ENCODE results near the gene ATG4C. TPM values are rescaled to one million over a fixed set of nuclear protein-coding genes. Genes with fewer than 3 reads are reported as not detected.

The ATG4C gene
- total RNA-seq, 1 experiment from 2014 or later: 6.5 TPM

DNA sequence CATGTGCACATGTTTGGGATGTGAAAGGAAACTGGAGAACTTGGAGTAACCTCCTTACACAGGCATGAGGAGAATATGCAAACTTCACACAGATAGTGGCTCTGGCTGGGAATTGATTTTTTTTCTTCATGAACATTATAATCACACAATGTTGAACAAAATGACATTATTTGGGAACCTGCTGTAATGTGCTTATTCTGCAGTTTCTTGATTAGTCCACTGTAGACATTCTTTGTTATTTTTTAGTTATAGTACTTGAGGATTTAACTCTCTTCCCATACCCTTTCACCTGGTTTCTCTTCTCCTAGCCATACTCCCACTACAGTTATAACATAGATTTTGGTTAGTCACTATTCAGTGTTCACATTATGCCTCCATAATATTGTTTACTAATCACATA lies 68.3 kb downstream of the ATG4C start:
- no peak overlapping the region for H3K4me3 Mint-ChIP-seq (ENCODE audit: unreplicated experiment)
- no peaks in the 10 kb centered on the region for H3K9me3 Mint-ChIP-seq (ENCODE audit: unreplicated experiment)
- no peak for DNase-seq (ENCODE audit: unreplicated experiment)
- no peaks in the 10 kb centered on the region for H3K36me3 Mint-ChIP-seq (ENCODE audit: insufficient read depth, unreplicated experiment)
- CTCF ChIA-PET: interaction anchor here (0.7 to 1.0 kb wide), 3 partner anchors 10 to 1394 kb away, joined by 3 to 7 read pairs (median 3); no protein-coding TSS in a partner anchor
- intact Hi-C loops (cut with micrococcal nuclease): no loop called here
- H3K27ac Mint-ChIP-seq (ENCODE audit: low read depth, unreplicated experiment): no peak overlapping the region
- no peaks in the 10 kb centered on the region for H3K4me1 Mint-ChIP-seq (ENCODE audit: insufficient read depth, unreplicated experiment)
- BruUV-seq (replicated peaks): no TSS peak
- H3K27me3 Mint-ChIP-seq (ENCODE audit: insufficient read depth, unreplicated experiment): no peaks in the 10 kb centered on the region
- POLR2A ChIA-PET: no interaction called here
- TF ChIP-seq, protein P1, sequence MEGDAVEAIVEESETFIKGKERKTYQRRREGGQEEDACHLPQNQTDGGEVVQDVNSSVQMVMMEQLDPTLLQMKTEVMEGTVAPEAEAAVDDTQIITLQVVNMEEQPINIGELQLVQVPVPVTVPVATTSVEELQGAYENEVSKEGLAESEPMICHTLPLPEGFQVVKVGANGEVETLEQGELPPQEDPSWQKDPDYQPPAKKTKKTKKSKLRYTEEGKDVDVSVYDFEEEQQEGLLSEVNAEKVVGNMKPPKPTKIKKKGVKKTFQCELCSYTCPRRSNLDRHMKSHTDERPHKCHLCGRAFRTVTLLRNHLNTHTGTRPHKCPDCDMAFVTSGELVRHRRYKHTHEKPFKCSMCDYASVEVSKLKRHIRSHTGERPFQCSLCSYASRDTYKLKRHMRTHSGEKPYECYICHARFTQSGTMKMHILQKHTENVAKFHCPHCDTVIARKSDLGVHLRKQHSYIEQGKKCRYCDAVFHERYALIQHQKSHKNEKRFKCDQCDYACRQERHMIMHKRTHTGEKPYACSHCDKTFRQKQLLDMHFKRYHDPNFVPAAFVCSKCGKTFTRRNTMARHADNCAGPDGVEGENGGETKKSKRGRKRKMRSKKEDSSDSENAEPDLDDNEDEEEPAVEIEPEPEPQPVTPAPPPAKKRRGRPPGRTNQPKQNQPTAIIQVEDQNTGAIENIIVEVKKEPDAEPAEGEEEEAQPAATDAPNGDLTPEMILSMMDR (IDR thresholded peaks at IDR 0.05; ENCODE audit: unreplicated experiment): no peak

DNA sequence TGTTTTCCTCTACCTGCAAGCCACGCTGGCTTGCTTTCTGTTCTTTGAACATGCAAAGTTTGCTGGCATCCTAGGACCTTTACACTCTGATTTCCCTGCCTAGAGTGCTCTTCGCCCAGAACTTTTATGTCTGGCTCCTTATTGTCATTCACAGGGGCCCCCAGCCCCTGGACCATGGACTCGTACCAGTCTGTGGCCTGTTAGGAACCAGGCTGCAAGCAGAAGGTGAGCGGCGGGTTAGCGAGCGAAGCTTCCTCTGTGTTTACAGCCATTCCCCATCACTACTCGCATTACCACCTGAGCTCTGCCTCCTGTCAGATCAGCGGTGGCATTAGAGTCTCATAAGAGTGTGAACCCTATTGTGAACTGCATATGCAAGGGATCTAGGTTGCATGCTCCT lies 73.0 kb downstream of the ATG4C start:
- Mint-ChIP-seq H3K4me3 (ENCODE audit: unreplicated experiment) (no peak overlapping the region), H3K9me3 (ENCODE audit: unreplicated experiment) (no peaks in the 10 kb centered on the region), H3K27me3 (ENCODE audit: insufficient read depth, unreplicated experiment) (no peaks in the 10 kb centered on the region), H3K4me1 (ENCODE audit: insufficient read depth, unreplicated experiment) (no peaks in the 10 kb centered on the region), H3K36me3 (ENCODE audit: insufficient read depth, unreplicated experiment) (no peaks in the 10 kb centered on the region), H3K27ac (ENCODE audit: low read depth, unreplicated experiment) (no peak overlapping the region)
- TF ChIP-seq, protein P1 (IDR thresholded peaks at IDR 0.05; ENCODE audit: unreplicated experiment): no peak
- no TSS peak for BruUV-seq (replicated peaks)
- intact Hi-C loops (cut with micrococcal nuclease): no loop called here
- CTCF ChIA-PET: interaction anchor here (0.6 kb wide), 1 partner anchor 15 kb away, joined by 3 read pairs; no protein-coding TSS in a partner anchor
- no peak for DNase-seq (ENCODE audit: unreplicated experiment)
- POLR2A ChIA-PET: interaction anchor here (0.6 kb wide), 1 partner anchor 12 kb away, joined by 3 read pairs; no protein-coding TSS in a partner anchor

DNA sequence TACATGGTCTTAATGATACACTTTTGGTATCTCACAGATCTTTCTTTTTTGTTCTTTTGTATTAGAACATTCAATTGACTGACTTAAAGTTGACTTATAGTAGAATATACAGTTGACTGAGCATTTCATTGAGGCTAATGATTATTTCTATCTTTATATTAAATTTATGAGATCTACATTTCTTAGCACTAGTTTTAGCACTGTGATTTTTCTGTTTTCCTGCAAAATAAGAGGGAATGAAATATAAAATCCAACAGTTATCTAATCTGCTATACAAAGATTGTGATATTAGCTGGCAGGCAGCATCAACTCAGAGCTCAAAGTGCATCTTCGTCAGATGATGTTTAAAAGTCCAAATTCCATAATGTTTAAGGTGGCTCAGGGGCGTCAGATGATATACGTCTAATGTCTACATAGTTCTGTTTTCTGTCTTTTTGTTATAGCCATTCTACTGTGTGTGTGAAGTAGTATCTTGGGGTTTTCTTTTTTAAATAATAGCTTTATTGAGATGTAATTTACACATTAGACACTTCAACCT lies 85.4 kb downstream of the ATG4C start:
- H3K4me1 Mint-ChIP-seq (ENCODE audit: insufficient read depth, unreplicated experiment): no peaks in the 10 kb centered on the region
- CTCF ChIA-PET: interaction anchor here (0.5 to 1.0 kb wide), 3 partner anchors 13 to 419 kb away, joined by 3 read pairs; no protein-coding TSS in a partner anchor
- no TSS peak for BruUV-seq (replicated peaks)
- H3K27ac Mint-ChIP-seq (ENCODE audit: low read depth, unreplicated experiment): no peak overlapping the region
- H3K27me3 Mint-ChIP-seq (ENCODE audit: insufficient read depth, unreplicated experiment): no peaks in the 10 kb centered on the region
- no peak for DNase-seq (ENCODE audit: unreplicated experiment)
- H3K9me3 Mint-ChIP-seq (ENCODE audit: unreplicated experiment): no peaks in the 10 kb centered on the region
- POLR2A ChIA-PET: no interaction called here
- TF ChIP-seq, protein P1 (IDR thresholded peaks at IDR 0.05; ENCODE audit: unreplicated experiment): no peak
- H3K4me3 Mint-ChIP-seq (ENCODE audit: unreplicated experiment): no peak overlapping the region
- intact Hi-C loops (cut with micrococcal nuclease): no loop called here
- no peaks in the 10 kb centered on the region for H3K36me3 Mint-ChIP-seq (ENCODE audit: insufficient read depth, unreplicated experiment)

DNA sequence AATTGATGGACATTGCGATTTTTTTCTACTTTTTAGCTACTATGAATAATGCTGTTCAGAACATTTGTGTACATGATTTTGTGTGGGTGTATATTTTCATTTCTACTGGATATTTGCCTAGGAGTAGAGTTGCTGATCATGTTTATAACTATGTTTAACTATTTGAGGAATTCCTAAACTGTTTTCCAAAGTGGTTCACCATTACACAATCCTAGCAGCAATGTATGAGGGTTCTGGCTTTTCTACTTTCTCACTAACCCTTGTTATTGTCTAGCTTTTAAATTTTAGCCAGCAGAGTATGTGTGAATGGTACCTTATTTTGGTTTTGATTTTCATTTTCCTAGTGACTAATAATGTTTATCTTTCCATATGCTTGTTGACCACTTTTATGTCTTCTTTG lies 86.2 kb downstream of the ATG4C start:
- no TSS peak for BruUV-seq (replicated peaks)
- Mint-ChIP-seq H3K36me3 (ENCODE audit: insufficient read depth, unreplicated experiment) (no peaks in the 10 kb centered on the region), H3K4me1 (ENCODE audit: insufficient read depth, unreplicated experiment) (no peaks in the 10 kb centered on the region), H3K4me3 (ENCODE audit: unreplicated experiment) (no peak overlapping the region), H3K27ac (ENCODE audit: low read depth, unreplicated experiment) (no peak overlapping the region), H3K27me3 (ENCODE audit: insufficient read depth, unreplicated experiment) (no peaks in the 10 kb centered on the region), H3K9me3 (ENCODE audit: unreplicated experiment) (no peaks in the 10 kb centered on the region)
- POLR2A ChIA-PET: no interaction called here
- DNase-seq (ENCODE audit: unreplicated experiment): no peak
- CTCF ChIA-PET: interaction anchor here (0.5 to 1.0 kb wide), 3 partner anchors 9 to 418 kb away, joined by 3 read pairs; no protein-coding TSS in a partner anchor
- TF ChIP-seq, protein P1 (IDR thresholded peaks at IDR 0.05; ENCODE audit: unreplicated experiment): no peak
- intact Hi-C loops (cut with micrococcal nuclease): no loop called here
